NCI-H187 (cell line): ENCODE measurements around the gene CD4.
"Not testable (repeated sequence)": the region's sequence is repeated elsewhere in the genome, so short reads cannot be mapped to it uniquely, and the experiment has no call there.

Experiments used
- DNase-seq, 2 experiments: peaks; one replicate each; lab custom pipeline; 2025; lab: John Stamatoyannopoulos, UW

Gene CD4

DNA sequence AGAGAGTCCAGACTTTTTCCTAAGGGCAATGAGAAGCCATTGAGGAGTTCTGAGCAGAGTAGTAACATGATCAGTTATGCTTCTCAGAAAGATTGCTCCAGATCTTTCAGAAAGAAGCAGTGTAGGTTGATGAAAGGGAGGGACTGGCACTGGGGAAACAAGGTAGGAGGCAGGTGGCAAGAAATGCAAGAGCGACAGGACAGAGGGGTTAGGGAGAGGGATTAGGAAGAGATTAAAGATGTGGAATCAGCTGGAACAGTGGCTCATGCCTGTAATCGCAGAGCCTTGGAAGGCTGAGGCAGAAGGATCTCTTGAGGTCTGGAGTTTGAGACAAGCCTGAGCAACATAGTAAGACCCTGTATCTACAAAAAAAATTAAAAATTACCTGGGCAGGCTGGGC is 58.3 kb downstream of the CD4 start:
- no peak for DNase-seq

DNA sequence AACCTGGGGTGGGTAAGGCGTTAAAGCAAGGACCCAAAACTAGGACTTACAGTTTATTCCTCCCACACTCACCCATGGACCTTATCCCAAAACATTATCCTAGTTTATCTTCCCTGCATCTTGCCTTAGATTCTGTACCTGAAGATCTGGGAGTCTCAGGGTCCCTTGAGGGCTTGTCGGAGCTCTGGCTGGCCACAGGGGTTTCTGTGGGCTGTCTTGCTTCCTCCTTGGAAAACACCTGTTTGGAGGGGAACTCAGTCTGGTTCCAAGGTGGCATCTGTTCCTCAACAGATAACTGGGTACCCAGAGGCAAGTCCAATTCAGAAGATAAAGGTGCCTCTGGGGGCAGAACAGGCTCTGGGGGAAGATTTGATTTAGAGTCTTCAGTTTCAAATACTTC is 60.1 kb downstream of the CD4 start:
- no peak for DNase-seq

DNA sequence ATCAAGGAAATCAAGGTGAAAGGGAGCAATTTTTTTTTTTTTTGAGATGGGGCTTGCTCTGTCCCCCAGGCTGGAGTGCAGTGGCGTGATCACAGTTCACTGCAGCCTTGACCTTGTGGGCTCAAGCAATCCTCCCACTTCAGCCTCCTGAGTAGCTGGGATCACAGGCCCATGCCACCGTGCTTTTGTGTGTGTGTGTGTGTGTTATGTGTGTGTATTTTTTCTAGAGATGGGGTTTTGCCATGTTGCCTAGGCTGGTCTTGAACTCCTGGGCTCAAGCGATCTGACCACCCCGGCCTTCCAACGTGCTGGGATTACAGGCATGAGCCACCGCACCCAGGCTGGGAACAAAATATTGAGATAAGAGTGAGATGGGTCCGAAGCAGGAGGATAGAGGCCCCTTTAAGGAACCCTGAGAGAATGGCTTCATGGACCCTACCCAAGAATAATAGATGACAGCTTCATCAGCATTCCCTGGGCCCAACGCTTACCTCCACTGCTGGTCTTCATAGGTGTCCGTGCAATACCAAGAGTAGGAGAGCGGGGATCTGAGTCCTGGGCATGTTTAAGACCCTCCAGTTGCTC is 60.7 kb downstream of the CD4 start:
- no peak for DNase-seq

DNA sequence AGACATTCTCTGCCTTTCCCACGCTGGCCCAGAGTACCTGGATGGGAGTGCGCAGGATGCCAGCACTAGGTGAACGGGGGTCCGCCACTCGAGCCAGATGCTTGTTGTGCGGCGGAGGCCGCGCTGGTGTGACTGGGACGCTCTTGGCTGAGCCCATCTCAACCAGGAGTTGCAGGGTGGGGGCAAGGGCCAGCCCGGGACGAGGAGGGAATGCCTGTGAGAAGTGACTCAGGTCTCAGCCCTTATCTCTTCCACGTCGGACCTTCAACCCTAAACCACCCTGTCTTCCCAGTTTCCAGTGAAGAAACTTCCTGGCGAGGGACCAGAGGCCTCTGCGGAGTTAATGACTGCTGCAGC is 61.4 kb downstream of the CD4 start:
- no peak for DNase-seq

DNA sequence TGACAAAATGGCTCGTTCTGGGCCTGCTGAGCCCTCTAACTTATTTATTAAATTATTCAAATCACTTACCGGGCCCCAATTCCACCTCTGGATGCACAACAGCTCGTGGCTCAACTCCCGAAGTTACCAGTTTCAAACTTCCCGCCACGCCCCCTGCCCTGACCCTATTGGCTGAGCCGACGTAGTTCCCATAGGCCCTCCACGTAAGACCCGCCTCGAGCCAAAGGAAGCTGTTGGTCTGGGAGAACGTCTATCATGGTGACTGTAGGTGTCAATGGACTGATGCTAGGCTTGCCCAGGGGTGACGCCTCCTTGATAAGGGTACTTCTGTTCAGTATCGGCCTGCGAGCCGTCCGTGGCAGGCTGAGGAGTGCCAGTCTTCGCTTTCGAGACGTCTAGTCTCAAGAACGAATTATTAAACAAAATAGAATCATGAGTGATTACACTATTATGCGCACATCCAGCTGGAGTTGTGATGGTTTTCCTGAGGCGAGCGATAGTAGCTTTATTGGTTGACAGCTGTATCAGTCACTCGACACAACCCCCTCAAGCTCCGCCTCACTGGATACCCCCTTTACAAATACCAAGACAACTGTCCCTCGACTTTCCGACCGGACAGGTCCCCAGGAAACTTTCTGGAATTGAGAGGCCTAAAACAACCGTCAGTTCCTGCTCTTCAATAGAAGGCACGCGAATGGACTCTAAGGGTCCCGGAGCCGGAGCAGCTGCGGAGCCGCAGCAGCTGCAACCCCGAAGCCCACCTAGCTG is 62.0 kb downstream of the CD4 start, which contains the start of gene CDCA3:
Gene CDCA3, minus strand, starts transcription at position 134 of the 768 bp plus-strand sequence. CDS start 334 bp downstream, outside the sequence.
- peak; percentile 91 to 97 for DNase-seq

DNA sequence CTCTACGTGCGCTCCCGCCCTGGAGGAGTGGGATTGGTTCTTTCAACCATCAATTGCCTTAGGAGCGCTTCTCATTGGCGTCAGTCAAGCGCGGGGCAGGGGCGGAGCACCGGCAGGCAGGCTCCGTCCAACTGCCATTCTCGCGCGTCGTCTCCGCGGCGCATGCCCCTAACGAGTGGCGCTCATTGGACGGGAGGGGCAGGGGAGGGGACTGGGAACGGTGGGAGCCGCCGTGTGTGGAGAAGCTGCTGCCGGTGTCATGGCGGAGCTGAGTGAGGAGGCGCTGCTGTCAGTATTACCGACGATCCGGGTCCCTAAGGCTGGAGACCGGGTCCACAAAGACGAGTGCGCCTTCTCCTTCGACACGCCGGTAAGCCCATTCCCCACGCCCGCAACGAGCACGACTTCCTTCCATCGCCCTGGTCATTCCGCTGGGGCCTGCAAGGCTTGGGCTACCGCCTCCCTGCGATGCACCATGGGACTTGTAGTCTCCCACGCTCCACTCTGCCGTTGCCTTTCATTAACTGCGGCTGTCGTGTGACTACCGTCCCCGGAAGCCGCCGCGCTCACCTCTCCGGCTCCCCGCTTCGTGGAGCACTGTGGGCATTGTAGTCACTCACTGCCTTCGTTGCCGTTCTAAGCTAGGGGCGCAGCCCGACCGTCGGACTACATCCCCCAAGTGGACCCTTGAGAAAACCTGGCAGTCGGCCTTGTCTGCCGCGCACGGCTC is 62.8 kb downstream of the CD4 start, which contains the start of gene USP5:
Gene USP5, plus strand, starts transcription at position 230 of the 730 bp plus-strand sequence. Its CDS starts 30 bp downstream, at position 260.
- peak; percentile 97 to 99 for DNase-seq

DNA sequence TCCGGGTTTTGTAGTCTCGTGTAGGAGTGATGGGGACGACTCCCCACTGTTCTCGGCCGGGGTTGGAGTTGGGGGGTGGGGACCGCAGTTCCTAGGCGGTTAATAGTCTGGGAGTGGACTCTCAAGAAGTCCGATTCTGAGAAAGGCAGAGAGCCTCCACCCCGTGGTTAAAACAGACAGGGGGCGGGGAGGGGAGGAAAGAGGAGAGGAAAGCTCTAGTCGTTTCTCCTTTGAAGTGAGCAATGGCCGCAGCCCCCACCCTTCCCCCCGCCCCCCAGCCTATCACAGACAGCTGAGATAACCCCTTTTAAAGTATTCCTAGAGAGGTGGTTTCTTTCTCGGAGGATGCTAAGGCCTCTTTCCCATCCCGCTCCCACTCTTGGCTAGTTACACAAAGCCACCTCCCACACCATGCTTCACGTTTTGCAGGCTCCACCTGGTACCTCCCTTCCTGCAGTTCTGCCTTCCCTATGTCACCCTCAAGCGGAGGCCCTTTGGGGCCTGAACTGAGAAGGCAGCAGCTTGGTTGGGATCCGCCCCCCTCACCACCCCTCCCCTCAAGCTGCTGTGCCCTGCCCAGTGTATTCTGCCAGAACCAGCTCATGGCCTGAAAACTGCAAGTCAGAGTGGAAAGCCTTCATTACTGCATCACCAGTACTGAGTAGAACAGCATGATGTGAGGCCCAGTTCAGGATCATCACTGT is 63.5 kb downstream of the CD4 start:
- no peak for DNase-seq

DNA sequence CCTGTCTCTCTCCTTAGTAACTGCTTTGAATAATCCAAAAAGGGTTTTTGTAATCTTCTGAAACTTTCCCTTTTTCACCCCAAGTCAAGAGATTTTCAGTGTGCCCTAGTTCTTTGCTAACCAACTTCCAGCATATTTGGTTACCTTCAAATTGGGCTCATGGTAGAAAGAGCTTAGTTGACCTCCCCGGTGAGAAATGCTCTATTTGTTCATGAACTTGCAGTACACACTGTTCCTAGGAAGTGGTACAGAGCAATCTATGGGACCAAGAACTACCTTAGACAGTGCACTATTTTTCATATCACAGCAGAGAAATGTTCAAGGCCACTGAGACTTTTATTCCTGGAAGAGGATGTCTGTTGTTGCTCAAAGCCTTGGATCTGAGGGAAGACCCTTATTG is 64.3 kb downstream of the CD4 start:
- no peak for DNase-seq

DNA sequence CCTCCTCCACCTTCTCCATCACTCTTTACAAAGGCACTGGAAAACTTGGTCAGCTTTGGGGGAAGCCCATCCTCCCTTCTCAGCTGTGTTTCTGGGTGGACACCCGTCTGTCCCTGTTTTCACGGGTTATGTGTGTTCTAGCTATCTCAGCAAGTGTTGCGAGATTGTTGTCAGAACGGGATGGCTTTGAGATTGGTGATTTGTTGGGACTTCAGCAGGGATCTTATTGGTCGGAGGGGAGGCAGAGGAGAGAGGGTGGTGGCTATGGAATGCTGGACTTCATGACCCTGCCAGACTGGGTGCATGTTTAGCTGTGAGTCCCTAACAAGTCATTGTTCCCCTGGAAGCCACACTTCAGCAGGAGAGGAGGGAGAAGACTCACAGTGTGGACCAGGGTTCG is 64.7 kb downstream of the CD4 start:
- DNase-seq: no peak

DNA sequence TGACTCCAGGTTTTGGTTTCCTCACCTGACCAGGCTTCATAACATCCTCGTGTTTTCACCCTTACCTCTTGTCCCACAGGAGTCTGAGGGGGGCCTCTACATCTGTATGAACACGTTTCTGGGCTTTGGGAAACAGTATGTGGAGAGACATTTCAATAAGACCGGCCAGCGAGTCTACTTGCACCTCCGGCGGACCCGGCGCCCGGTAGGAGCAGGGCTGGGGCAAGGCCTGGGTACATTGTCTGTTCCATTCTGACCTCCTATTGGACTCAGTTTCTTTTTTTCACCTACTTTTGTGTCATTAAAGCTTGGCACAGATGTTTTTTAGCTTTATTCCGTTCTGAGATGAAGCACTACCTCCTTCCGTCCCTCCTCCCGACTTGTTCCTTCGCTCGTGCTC is 66.0 kb downstream of the CD4 start:
- no peak for DNase-seq

DNA sequence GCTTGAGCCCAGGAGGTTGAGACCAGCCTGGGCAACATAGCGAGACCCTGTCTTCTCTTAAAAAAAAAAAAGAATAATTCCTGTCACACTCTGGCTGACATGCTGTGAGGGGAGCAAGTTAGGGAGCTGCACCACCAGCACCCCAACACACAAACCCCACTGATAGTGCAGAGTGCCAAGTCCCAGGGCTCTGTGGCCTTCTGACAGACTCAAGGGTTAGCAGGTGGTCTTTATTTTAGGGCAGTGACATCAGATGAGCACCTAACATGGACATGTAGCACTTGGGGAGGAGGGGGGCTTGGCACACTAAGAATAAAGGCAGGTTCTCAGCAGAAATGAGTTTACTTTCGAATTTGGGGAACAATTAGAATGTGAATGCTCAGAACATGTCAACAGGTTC is 69.5 kb downstream of the CD4 start:
- no peak for DNase-seq

DNA sequence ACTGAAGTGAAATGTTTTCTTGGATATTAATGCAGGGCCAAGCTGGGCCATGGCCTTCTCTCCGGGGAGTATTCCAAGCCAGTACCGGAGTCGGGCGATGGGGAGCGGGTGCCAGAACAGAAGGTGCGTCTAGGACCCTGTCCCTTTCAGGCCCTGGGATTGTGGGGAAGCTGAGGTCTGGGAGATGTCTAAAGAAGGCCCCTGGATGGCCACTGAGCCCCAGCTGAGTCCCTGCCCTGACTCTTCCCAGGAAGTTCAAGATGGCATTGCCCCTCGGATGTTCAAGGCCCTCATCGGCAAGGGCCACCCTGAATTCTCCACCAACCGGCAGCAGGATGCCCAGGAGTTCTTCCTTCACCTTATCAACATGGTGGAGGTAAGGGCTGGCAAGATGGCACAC is 70.8 kb downstream of the CD4 start:
- DNase-seq: no peak

DNA sequence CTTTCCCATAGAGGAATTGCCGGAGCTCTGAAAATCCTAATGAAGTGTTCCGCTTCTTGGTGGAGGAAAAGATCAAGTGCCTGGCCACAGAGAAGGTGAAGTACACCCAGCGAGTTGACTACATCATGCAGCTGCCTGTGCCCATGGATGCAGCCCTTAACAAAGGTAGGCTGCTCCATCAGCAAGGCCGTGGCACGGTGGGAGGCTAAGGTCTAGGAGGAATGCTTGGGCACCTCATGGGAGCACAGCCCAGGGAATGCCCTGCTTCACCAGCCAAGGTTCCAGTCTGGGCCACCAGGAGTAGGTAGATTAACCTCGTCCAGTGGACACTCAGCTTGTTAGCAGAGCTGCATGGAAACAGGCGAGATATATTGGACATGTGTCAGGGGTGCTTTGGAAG is 71.6 kb downstream of the CD4 start:
- DNase-seq: no peak

DNA sequence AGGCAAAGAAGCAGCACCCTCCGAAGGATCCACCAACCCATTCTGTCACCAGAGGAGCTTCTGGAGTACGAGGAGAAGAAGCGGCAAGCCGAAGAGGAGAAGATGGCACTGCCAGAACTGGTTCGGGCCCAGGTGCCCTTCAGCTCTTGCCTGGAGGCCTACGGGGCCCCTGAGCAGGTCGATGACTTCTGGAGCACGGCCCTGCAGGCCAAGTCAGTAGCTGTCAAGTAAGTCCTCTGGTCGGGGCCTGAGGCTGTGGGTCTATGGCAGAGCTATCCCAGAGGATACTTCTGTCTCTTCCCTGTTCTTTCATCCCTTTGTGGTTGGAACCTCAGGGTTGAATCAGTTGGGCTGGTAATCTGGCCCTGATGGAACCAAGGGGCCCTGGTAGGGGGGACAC is 72.1 kb downstream of the CD4 start:
- DNase-seq: no peak

DNA sequence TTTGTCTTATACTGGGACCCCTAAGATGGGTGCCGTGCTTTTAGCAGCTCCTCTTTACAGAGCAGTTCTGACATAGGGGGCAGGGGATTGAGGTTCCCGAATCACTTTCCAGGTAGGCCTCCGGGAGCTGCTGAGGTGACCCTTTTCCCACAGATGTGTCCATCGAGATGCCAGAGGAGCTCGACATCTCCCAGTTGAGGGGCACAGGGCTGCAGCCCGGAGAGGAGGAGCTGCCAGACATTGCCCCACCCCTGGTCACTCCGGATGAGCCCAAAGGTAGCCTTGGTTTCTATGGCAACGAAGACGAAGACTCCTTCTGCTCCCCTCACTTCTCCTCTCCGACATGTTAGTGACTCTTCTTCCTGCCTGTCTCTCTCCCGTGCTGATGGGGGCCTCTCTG is 73.7 kb downstream of the CD4 start:
- no peak for DNase-seq

DNA sequence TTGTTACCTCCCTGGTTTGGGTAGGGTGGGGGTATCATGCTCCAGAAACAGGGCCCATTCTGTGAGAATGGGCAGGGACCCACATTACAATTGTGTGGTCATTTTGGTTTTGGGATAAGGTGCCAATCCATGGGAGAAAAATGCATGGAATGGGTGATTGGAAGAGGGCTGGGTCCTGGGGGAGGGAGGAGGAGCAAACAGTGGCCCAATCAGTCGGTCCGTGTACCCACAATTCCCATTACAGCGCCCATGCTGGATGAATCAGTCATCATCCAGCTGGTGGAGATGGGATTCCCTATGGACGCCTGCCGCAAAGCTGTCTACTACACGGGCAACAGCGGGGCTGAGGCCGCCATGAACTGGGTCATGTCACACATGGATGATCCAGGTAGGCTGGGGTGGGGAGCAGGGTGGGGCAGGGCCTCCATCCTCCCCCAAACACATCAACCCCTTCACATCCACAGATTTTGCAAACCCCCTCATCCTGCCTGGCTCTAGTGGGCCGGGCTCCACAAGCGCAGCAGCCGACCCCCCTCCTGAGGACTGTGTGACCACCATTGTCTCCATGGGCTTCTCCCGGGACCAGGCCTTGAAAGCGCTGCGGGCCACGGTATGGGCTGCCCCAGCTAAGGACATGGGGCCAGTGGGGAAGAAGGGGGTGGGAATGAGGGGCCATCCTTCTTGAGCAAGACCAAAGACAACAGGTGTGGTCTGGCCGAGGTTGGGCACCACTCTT is 74.4 kb downstream of the CD4 start:
- no peak for DNase-seq

DNA sequence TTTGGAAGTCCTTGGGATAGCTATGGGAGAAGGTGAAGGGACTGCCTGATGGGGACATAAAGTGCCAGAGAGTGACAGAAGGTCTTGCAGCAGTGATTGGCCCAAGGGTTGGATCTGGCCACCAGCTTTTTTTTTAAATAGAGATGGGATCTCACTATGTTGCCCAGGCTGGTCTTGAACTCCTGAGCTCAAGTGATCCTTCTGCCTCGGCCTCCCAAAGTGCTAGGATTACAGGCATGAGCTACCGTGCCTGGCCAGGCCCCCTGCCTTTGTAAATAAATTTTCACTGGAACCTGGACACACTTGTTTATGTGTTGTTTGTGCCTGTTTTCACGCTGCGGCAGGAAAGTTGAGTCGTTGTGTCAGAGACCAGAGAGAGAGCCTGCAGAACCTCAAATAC is 76.0 kb downstream of the CD4 start:
- not testable (repeated sequence) for DNase-seq

DNA sequence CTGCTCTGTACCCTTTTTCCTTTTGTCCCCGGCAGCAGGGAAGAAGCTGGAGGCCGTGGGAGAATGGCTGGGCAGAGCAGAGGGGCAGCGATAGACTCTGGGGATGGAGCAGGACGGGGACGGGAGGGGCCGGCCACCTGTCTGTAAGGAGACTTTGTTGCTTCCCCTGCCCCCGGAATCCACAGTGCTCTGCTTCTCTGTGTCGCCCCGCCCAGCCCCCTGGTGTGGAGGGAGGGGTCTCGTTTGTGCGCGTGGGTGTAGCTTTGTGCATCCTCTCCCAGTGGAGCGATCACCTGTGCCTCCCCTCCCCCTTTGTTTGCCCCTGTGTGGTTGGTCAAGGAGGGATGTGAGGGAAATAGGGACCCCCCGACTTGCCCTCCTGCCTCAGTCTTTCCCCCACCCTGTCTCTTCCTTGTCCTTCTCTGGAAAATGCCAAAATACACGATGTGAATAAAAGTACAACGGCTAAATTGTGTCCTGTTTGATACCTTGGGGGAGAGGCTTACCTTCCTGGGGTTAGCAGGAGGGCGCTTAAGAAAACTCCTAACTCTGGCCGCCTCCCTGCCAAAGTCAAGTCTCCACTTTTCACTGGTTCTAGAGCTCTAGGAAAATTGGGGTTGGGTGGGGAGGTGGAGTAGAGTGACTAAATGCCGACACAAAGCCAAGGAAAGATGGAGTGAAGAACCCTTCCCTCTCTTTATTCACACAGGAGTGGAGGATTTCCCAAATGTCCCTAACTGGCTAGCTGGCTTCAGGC is 77.0 kb downstream of the CD4 start:
- no peak for DNase-seq

DNA sequence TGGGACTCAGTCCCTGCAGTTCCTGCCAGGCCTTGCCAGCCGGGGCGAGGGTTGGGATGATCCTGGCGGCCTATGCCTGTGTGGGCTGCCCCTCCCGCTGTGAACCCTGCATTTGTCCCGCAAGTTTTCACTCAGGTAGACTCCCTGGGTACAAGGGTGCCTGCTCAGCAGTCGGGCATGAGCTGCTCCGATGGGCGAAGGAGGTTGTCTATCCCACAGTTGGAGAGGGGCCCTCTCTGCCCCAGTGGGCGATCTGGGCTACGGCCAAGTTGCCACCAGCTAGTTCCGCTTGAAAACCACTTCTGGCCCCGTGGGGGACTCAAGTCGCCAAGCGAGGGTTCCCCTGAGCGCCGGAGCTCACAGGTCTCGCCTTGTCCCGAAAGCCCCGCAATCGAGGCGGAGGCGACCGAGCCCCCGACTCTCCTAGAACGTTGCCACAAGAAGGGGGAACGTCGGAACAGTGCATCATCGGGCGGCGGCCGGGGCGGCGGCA is 77.6 kb downstream of the CD4 start:
- DNase-seq: no peak

DNA sequence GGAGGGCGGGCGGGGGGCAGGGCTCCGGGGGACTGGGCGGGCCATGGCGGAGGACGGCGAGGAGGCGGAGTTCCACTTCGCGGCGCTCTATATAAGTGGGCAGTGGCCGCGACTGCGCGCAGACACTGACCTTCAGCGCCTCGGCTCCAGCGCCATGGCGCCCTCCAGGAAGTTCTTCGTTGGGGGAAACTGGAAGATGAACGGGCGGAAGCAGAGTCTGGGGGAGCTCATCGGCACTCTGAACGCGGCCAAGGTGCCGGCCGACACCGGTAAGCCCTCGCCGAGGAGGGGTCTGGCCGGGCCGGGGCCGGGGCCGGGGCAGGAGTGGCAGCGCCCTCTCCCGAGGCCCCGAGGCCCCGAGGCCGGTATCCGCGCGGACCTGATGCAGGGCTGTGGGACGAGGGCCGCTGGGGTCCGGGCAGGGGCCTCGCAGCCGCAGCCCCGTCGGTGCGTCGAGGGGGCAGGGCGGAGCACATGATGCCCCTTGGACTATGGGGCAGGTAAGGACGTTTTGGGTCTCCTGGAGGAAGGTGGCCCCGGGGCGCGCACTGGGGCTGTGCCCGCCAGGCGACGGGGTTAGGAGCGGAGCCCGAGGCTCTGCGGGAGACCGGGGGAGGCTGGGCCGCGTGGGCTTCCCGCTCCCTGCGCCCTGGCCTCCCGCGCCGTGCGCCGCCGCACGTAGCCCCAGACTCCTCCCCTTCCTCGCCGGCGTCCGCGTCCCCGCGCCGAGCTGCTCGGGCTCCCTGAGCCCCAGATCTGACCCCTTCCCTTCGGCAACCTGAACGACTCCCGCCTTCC is 78.3 kb downstream of the CD4 start, which contains the start of gene TPI1:
Gene TPI1, plus strand, starts transcription at position 119 of the 798 bp plus-strand sequence. Its CDS starts 36 bp downstream, at position 155.
- DNase-seq: peak; percentile 41 to 63
